Astrocyte of the spinal cord (primary cell): Measurements from ENCODE around the gene SEMA6D.

Source experiments
- DNase-seq: peaks from one replicate; pipeline ENCODE4 v3.0.0; 2011; ENCODE audit warnings: low read depth, low spot score
- H3K4me3 ChIP-seq: 2 replicates; pipeline ENCODE4 v1.5.1; 2011; ENCODE audit warnings: low read depth, mild to moderate bottlenecking, low read length, moderate library complexity
- CTCF ChIP-seq: IDR thresholded peaks from 2 replicates; pipeline ENCODE4 v1.5.1; 2012; ENCODE audit warnings: low read depth, mild to moderate bottlenecking, low read length, inconsistent platforms
- in situ Hi-C: cut with HindIII; loops from 2 replicates; pipeline ENCODE4 v1.10.0; 2017; ENCODE audit warnings: low sequenced_read_pairs

Gene SEMA6D

DNA sequence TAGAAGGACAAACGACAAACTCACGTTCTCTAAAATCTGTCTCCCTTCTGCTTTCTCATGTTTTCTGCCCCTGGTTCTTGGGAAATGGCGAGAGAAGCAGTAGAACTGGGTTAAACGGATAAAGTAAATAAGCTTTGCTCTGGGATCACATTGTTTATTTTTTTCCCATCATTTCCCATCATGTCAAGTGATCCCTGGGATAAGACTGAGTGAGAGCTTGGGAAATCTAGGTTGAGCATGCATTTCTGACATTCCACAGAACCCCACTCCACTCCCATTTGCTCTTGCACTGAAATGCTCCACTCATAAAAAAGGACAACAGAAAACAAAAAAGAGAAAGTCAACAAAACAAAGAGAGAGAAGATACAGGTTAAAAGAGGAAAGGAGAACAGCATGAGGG is 69.1 kb downstream of the SEMA6D start:
- no peak for TF ChIP-seq CTCF
- in situ Hi-C loops: no loop called here
- DNase-seq: no peak
- H3K4me3 ChIP-seq: no peak overlapping the region

- no peak overlapping the region for H3K4me3 ChIP-seq
- no peak for DNase-seq
- TF ChIP-seq CTCF: no peak
- in situ Hi-C loops: no loop called here
Measured at GRCh38 chr15:47787875-47788274, 70.6 kb downstream of the SEMA6D start.

- DNase-seq: no peak
Measured at GRCh38 chr15:47788685-47789084, 71.4 kb downstream of the SEMA6D start.

DNA sequence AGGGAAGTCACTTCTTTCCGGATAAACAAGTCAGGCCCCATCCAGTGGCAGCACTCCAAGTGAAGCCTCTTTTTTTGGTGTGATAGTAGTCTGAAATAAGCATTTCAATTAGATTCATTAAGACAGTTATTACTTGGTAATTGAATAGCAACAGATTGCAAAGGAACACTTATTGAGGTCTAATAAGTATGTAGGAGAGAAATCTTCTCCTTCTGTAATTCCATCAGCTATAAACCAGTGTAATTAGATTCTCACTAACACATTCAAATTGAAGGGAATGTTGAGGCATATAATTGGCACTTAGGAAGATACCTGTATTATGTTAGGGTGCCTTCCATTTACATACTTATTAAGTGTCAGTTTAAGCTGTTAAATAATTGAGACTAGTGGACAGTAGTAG is 73.9 kb downstream of the SEMA6D start:
- DNase-seq: no peak
- in situ Hi-C loops: no loop called here
- TF ChIP-seq CTCF: no peak
- no peak overlapping the region for H3K4me3 ChIP-seq

More at GRCh38 chr15:47788685-47789084, 71.4 kb downstream of the SEMA6D start:
- in situ Hi-C loops: no loop called here
- no peak overlapping the region for H3K4me3 ChIP-seq
- TF ChIP-seq CTCF: no peak

GRCh38 chr15:47792231-47792630 is 74.9 kb downstream of the SEMA6D start:
- in situ Hi-C loops: no loop called here
- TF ChIP-seq CTCF: no peak
- DNase-seq: no peak
- no peak overlapping the region for H3K4me3 ChIP-seq

- H3K4me3 ChIP-seq: no peak overlapping the region
- no peak for TF ChIP-seq CTCF
- DNase-seq: no peak
- in situ Hi-C loops: no loop called here
Measured at GRCh38 chr15:47794252-47794914, 77.1 kb downstream of the SEMA6D start.
